Measurements from ENCODE around the gene BCR.

DNA sequence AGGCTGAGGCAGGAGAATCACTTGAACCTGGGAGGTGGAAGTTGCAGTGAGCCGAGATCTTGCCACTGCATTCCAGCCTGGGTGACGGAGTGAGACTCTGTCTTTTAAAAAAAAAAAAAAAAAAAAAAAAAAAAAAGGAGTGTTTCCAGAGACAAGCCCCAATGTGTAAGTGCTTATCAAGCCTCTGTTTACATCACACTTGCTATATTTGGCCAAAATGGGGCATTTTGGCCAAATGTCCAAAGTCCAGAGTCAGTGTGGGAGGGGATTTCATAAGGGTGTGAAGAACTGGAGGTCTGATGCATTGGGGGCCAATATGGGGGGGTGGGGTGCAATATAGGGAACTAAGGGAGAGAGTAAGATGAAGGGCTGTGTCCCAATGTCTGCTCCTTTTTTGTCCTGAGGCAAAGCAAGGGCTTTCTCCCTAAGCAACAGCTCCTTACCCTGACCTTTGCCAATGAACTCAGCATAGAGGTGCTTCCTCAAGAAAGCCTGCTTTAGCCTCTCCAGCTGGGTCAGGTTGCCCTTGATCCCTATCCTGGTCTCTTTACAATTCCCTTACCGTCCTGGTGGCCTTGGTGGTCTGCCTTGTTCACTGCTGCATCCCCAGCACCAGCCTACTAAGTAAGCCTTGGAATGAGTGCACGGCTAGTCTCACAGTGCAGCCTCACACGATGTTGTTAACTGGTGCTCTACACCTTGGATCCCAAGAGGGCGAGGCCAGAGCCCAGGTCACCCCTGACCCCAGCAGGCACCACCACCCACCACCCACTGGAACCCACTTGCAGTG is 14.1 kb upstream of the BCR start:
- TF ChIP-seq YY1 (IDR thresholded peaks at IDR 0.05; ENCODE audit: insufficient read depth, insufficient read length) (no peak), ZNF274 (IDR thresholded peaks at IDR 0.05; ENCODE audit: low read depth, low read length) (no peak), SUZ12 (IDR thresholded peaks at IDR 0.05; ENCODE audit: extremely low read depth, insufficient read depth, insufficient read length) (no peak)

Data from NT2/D1 (cell line).